ENCODE results near the gene DCUN1D4. TPM values are rescaled to one million over a fixed set of nuclear protein-coding genes. Genes with fewer than 3 reads are reported as not detected.

The DCUN1D4 gene
- total RNA-seq, 6 experiments from 2014 or later, result 41.0 to 55.1 (median 47.1) TPM

DNA sequence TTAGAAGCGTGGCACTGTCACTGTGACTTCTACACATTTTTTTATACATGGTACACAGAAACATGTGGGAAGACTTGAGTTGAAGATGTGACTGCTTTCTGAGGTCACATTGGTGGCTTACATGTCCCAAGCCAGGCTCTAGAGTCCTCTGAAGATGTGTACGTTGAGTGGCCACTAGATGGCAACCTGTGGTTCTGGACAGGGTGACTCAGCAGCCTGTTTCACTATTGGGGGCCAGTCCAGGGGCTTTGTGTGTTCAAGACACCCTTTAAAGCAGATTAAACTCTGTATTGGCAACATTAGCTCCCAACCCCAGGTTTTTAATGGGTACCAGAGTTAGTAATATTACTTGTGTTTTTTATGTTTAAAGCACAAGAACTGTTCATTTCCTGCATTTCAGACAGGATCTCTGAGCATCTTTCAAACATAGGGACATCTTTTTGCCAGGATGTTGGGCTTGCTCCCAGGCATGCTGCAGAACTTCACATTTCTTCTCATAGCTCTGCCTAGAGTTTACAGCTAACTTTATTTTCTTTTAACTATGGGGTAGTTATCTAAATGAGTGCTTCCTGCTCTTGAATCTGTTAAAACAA is 53.0 kb downstream of the DCUN1D4 start:
- TF ChIP-seq, protein P1, sequence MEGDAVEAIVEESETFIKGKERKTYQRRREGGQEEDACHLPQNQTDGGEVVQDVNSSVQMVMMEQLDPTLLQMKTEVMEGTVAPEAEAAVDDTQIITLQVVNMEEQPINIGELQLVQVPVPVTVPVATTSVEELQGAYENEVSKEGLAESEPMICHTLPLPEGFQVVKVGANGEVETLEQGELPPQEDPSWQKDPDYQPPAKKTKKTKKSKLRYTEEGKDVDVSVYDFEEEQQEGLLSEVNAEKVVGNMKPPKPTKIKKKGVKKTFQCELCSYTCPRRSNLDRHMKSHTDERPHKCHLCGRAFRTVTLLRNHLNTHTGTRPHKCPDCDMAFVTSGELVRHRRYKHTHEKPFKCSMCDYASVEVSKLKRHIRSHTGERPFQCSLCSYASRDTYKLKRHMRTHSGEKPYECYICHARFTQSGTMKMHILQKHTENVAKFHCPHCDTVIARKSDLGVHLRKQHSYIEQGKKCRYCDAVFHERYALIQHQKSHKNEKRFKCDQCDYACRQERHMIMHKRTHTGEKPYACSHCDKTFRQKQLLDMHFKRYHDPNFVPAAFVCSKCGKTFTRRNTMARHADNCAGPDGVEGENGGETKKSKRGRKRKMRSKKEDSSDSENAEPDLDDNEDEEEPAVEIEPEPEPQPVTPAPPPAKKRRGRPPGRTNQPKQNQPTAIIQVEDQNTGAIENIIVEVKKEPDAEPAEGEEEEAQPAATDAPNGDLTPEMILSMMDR (IDR thresholded peaks at IDR 0.05), result peak; percentile 92
- Mint-ChIP-seq H3K4me3 (no peak overlapping the region), H3K9me3 (no peaks in the 10 kb centered on the region), H3K27me3 (ENCODE audit: insufficient read depth) (no peaks in the 10 kb centered on the region), H3K36me3 (ENCODE audit: low read depth) (peaks cover 26% of the 10 kb centered on the region), H3K4me1 (ENCODE audit: low read depth) (peaks cover 32% of the 10 kb centered on the region), H3K27ac (peak overlapping the region; percentile 83)
- DNase-seq, result peak; percentile 53

DNA sequence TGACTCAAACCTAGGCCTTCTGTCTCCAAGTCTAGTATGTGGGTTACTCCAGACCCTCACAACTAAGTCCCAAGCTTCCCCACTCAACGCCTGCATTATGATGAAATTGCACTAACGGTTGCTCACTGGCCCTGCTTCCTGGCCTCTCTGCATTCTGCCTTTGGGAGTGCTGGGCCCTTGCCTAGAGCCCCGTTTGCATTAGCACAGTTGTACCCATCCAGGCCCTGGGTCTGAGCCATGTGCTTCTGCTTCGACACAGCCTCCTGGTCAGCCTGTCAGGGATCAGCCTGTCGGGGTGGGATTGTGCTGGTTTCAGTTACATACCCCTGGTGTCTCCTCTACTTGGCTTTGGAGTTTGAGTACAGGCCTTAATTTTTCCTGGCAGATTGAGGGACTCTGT is 58.4 kb downstream of the DCUN1D4 start:
- DNase-seq, result no peak
- H3K27ac Mint-ChIP-seq, result no peak overlapping the region; the same call in 1 of the 2 replicates
- H3K27me3 Mint-ChIP-seq (ENCODE audit: insufficient read depth), result no peaks in the 10 kb centered on the region
- H3K4me1 Mint-ChIP-seq (ENCODE audit: low read depth), result peaks cover 16% of the 10 kb centered on the region
- H3K4me3 Mint-ChIP-seq, result no peak overlapping the region
- H3K36me3 Mint-ChIP-seq (ENCODE audit: low read depth), result peaks cover 34% of the 10 kb centered on the region
- TF ChIP-seq, protein P1 (IDR thresholded peaks at IDR 0.05), result no peak
- H3K9me3 Mint-ChIP-seq, result no peaks in the 10 kb centered on the region

DNA sequence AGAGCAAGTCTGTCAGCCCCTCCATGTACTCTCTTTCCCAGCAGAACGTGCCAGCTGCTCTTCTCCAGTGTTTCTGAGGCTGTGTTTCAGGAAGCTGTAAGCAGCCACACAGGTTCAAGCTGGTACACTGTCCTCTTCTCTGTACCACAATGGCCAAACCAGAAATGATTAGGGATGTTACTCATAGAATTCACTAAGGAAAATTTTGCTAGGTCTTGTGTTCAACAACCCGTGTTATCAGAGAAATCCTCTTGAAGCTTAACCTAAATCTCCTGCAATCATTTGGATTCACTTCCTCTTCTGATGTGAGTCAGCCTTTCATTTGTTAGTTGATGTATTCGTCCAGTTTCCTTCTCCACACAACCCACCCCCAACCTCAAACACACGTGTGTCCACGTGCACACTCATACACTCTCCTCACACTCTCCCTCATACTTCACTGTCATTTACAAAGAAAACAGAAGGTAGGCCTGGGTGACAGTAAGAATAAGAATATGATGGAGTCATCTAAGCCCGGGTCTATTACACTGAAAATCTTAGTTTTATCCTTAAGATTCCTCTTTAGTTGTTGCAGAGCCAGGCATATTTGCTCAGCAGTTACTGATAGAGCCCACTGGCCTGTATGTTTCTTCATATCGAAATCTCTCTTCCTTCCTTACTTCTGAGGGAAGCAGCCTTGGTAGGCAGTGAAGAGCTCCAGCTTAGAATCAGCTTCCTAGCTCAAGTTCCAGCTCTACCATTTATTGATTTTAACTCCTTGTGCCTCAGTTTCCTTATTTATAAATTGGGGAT is 63.4 kb downstream of the DCUN1D4 start:
- H3K4me1 Mint-ChIP-seq (ENCODE audit: low read depth), result peaks cover 12% of the 10 kb centered on the region; the same call in 1 of the 2 replicates
- H3K27ac Mint-ChIP-seq, result peak overlapping the region; percentile 4; the same call in 1 of the 2 replicates
- H3K36me3 Mint-ChIP-seq (ENCODE audit: low read depth), result peaks cover 17% of the 10 kb centered on the region; the same call in 1 of the 2 replicates
- no peaks in the 10 kb centered on the region for H3K9me3 Mint-ChIP-seq
- no peaks in the 10 kb centered on the region for H3K27me3 Mint-ChIP-seq (ENCODE audit: insufficient read depth)
- H3K4me3 Mint-ChIP-seq, result no peak overlapping the region
- TF ChIP-seq, protein P1 (IDR thresholded peaks at IDR 0.05), result no peak
- no peak for DNase-seq

DNA sequence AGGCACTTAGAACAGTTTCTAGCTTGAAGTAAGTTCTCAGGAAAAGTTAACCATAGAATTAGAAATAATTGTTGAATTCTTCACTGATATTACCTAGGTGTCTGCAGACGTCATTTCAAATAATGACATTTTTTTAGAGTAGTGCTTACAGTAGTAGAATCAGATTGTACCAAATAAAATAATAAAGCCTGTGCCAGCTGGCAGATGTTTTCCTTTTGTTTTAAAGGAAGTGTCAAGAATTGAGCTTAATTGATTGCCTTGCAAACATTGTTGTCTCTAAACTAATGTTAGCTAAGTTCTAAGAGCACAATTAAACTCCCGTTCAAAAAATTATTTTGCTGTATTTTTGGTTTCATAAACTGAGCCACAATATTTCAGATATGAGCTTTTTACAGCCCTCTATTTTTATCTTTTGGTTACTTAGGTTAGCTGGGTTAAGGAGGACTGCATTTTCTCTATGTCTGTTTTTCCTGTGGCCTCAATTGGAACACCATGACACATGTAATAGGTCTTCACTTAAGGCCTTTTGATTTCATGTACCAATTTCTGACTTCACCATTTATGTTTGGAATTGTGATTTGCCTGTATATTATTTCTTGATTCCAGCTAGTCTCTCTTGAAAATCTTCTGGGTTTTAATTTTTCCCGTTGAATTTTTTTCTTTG is 64.2 kb downstream of the DCUN1D4 start:
- Mint-ChIP-seq H3K4me3 (no peak overlapping the region), H3K36me3 (ENCODE audit: low read depth) (peaks cover 14% of the 10 kb centered on the region; the same call in 1 of the 2 replicates), H3K27me3 (ENCODE audit: insufficient read depth) (no peaks in the 10 kb centered on the region), H3K9me3 (no peaks in the 10 kb centered on the region), H3K27ac (no peak overlapping the region; the same call in 1 of the 2 replicates), H3K4me1 (ENCODE audit: low read depth) (peaks cover 12% of the 10 kb centered on the region; the same call in 1 of the 2 replicates)
- TF ChIP-seq, protein P1 (IDR thresholded peaks at IDR 0.05), result no peak
- DNase-seq, result no peak

DNA sequence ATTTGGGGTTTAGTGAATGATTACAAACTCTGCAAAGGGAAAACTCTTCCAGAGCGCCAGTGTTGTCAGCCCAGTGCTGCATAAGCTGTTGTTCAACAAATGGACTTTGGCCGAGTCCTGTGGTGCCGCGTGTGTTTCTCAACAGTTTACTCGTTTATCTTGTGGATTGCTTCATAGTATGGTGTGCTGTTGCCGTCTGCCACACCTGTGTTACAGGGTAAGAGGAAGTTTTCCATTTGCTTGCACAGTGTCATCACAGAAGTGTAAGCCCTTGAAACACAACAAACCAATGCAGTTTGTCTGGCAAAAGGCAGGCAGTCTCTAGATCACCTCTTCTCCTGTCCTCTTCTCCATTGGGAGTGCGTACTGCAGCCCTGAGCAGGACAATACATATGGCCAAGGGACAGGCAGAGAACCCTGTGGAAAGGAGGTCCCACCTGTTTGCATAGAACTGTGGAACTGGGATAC is 66.3 kb downstream of the DCUN1D4 start:
- H3K27ac Mint-ChIP-seq, result no peak overlapping the region
- peaks cover 19% of the 10 kb centered on the region for H3K36me3 Mint-ChIP-seq (ENCODE audit: low read depth)
- peaks cover 12% of the 10 kb centered on the region; the same call in 1 of the 2 replicates for H3K4me1 Mint-ChIP-seq (ENCODE audit: low read depth)
- TF ChIP-seq, protein P1 (IDR thresholded peaks at IDR 0.05), result no peak
- DNase-seq, result no peak
- no peaks in the 10 kb centered on the region for H3K27me3 Mint-ChIP-seq (ENCODE audit: insufficient read depth)
- H3K9me3 Mint-ChIP-seq, result no peaks in the 10 kb centered on the region
- H3K4me3 Mint-ChIP-seq, result no peak overlapping the region

Data from HFFc6 (cell line).